ENCODE measurements around the gene GALNT16. TPM values are rescaled to one million over a fixed set of nuclear protein-coding genes. Genes with fewer than 3 reads are reported as not detected.

Gene GALNT16
- polyA plus RNA-seq, 1 experiment = 1.3 TPM

DNA sequence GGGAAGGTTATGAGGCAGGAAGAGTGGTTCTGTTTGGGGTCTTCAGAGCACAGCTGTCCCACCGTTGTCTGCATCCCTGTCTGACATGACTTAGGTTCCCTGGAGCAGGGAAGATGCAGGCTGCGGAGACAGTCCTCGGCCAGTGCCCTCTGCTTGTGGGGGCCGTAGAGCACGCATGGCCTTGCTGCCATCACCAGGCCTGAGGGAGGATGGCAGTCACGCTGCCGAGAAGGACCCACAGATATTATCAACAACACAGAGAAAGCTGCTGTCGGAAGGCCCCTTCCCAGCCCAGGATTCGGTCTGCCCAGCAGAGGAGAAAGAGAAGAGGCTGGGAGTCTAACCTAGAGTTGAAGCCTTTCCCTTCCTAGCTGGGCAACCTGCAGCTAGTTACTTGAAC lies 103.1 kb downstream of the GALNT16 start:
- Histone ChIP-seq H3K4me3 (ENCODE audit: low read depth, low read length) (no peak overlapping the region), H3K27me3 (ENCODE audit: control insufficient read depth, insufficient read depth, low read length) (peaks cover 3% of the 10 kb centered on the region), H3K9me3 (ENCODE audit: control insufficient read depth, insufficient read depth, low read length) (no peaks in the 10 kb centered on the region; the same call in 1 of the 2 replicates), H3K27ac (ENCODE audit: low read depth, low read length) (no peak overlapping the region)
- ChIA-PET POLR2A (interaction anchor here (0.5 kb wide), 1 partner anchor 444 kb away, joined by 3 read pairs; no protein-coding TSS in a partner anchor), CTCF (interaction anchor here (0.6 to 4.7 kb wide), 12 partner anchors 11 to 313 kb away, joined by 3 to 61 read pairs (median 3); partner anchors contain the start of gene ERH)
- peak; percentile 11 for DNase-seq (ENCODE audit: low read depth, low spot score)
- TF ChIP-seq, protein P1, sequence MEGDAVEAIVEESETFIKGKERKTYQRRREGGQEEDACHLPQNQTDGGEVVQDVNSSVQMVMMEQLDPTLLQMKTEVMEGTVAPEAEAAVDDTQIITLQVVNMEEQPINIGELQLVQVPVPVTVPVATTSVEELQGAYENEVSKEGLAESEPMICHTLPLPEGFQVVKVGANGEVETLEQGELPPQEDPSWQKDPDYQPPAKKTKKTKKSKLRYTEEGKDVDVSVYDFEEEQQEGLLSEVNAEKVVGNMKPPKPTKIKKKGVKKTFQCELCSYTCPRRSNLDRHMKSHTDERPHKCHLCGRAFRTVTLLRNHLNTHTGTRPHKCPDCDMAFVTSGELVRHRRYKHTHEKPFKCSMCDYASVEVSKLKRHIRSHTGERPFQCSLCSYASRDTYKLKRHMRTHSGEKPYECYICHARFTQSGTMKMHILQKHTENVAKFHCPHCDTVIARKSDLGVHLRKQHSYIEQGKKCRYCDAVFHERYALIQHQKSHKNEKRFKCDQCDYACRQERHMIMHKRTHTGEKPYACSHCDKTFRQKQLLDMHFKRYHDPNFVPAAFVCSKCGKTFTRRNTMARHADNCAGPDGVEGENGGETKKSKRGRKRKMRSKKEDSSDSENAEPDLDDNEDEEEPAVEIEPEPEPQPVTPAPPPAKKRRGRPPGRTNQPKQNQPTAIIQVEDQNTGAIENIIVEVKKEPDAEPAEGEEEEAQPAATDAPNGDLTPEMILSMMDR (IDR thresholded peaks at IDR 0.05; ENCODE audit: low read depth, low read length) = peak; percentile 62

DNA sequence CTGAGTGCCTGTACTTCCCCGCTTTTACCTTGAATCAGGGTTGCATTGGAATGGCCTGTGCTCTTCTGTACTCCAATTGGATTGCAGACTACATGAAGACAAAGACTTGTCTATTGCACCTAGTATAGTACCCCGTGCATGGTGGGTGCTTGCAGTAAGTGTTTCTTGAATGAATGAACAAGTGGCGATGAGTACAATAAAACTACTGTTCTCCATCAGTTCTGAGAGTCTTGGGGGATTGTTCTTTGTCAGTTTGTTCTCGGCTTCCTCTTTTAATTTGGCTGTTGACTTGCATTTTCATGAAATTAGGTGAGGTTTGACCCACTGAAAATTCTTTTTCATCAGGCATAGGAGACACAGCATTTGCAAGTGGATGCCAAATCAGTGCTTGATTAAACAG lies 104.0 kb downstream of the GALNT16 start:
- ChIA-PET CTCF (interaction anchor here (0.7 to 4.7 kb wide), 7 partner anchors 34 to 234 kb away, joined by 3 to 61 read pairs (median 3); partner anchors contain the start of gene ERH), POLR2A (no interaction called here)
- H3K9me3 ChIP-seq (ENCODE audit: control insufficient read depth, insufficient read depth, low read length) = no peaks in the 10 kb centered on the region
- no peak overlapping the region for H3K27ac ChIP-seq (ENCODE audit: low read depth, low read length)
- H3K27me3 ChIP-seq (ENCODE audit: control insufficient read depth, insufficient read depth, low read length) = peaks cover under 1% of the 10 kb centered on the region
- no peak for DNase-seq (ENCODE audit: low read depth, low spot score)
- TF ChIP-seq, protein P1 (IDR thresholded peaks at IDR 0.05; ENCODE audit: low read depth, low read length) = no peak
- no peak overlapping the region for H3K4me3 ChIP-seq (ENCODE audit: low read depth, low read length)

DNA sequence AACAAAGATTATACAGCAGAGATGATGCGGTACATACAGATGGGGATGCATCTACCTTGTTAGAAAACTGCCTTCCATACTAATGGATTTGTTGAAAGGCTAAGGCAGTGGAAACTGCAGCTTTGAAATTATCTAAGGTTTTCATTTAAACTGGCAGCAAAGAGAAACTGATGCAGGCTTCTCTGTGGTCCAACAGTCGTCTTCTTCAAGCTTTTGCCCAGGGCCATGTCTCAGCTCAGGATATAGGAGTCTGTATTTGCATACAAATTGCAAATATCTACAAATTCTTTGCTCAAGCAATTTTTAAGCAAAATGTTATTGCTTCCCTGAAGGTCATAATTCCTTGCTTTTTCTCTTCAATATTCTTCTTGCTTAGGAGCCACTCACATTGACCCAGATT lies 104.4 kb downstream of the GALNT16 start:
- ChIA-PET CTCF (interaction anchor here (1.3 to 4.7 kb wide), 4 partner anchors 17 to 235 kb away, joined by 3 to 61 read pairs (median 8); no protein-coding TSS in a partner anchor), POLR2A (no interaction called here)
- Histone ChIP-seq H3K27me3 (ENCODE audit: control insufficient read depth, insufficient read depth, low read length) (no peaks in the 10 kb centered on the region), H3K9me3 (ENCODE audit: control insufficient read depth, insufficient read depth, low read length) (no peaks in the 10 kb centered on the region), H3K27ac (ENCODE audit: low read depth, low read length) (no peak overlapping the region), H3K4me3 (ENCODE audit: low read depth, low read length) (no peak overlapping the region)
- no peak for DNase-seq (ENCODE audit: low read depth, low spot score)
- TF ChIP-seq, protein P1 (IDR thresholded peaks at IDR 0.05; ENCODE audit: low read depth, low read length) = no peak

DNA sequence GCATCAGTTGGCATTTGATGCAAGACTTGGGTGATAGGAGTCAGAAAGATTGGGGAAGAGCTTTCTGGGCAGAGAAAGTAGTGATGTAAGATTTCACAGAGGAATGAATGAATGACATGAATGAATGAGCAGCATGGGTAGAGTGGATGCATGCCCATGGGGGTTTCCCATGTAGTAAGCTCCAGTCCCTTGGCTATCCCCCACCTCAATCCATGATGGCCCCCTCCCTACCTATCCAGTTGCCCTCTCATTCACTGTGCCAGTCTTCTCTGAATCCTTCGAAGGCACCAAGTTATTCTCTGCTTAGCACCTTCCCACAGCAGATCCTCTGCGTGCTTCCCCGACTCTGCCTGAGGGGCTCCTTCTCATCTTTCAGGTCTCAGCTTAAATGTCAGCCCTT lies 106.1 kb downstream of the GALNT16 start:
- no peaks in the 10 kb centered on the region for H3K9me3 ChIP-seq (ENCODE audit: control insufficient read depth, insufficient read depth, low read length)
- POLR2A ChIA-PET = no interaction called here
- no peak for DNase-seq (ENCODE audit: low read depth, low spot score)
- H3K27me3 ChIP-seq (ENCODE audit: control insufficient read depth, insufficient read depth, low read length) = no peaks in the 10 kb centered on the region
- CTCF ChIA-PET = interaction anchor here (1.3 to 4.7 kb wide), 2 partner anchors 78 to 124 kb away, joined by 3 to 61 read pairs; no protein-coding TSS in a partner anchor
- TF ChIP-seq, protein P1 (IDR thresholded peaks at IDR 0.05; ENCODE audit: low read depth, low read length) = no peak
- H3K27ac ChIP-seq (ENCODE audit: low read depth, low read length) = no peak overlapping the region
- no peak overlapping the region for H3K4me3 ChIP-seq (ENCODE audit: low read depth, low read length)

DNA sequence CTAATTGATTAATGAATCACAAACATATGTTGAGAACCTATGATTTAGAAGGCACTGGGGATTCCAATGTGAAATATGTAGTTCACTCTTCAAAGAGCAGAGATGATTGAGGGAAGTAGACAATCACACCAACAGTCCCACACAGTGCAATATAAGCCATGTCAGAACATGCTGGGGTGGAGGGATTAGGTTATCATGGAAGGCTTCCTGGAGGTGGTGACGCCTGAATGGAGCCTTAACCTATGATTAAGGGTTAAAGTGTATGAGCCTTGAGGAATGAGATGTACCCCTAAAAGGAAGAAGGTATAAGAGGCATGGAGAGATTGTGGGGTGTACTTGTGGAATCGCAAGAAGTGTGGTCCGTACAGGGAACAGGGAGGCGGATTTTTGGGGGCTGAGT lies 106.8 kb downstream of the GALNT16 start:
- ChIA-PET CTCF (interaction anchor here (1.3 kb wide), 1 partner anchor 79 kb away, joined by 3 read pairs; no protein-coding TSS in a partner anchor), POLR2A (no interaction called here)
- Histone ChIP-seq H3K4me3 (ENCODE audit: low read depth, low read length) (no peak overlapping the region), H3K27ac (ENCODE audit: low read depth, low read length) (no peak overlapping the region), H3K27me3 (ENCODE audit: control insufficient read depth, insufficient read depth, low read length) (no peaks in the 10 kb centered on the region), H3K9me3 (ENCODE audit: control insufficient read depth, insufficient read depth, low read length) (no peaks in the 10 kb centered on the region)
- DNase-seq (ENCODE audit: low read depth, low spot score) = no peak
- TF ChIP-seq, protein P1 (IDR thresholded peaks at IDR 0.05; ENCODE audit: low read depth, low read length) = no peak

Data from AG04450 (cell line).